Sigmoid colon (tissue), 7 donors: ENCODE measurements around the gene ZNF532. TPM values are rescaled to one million over a fixed set of nuclear protein-coding genes. Genes with fewer than 3 reads are reported as not detected.

Experiments used
- DNase-seq: peaks from one replicate; pipeline ENCODE4 v3.0.0-alpha.2; 2019
- H3K27ac ChIP-seq, 4 donors: fragments of 200-600 bp; sonication (generic); one replicate each; pipeline ENCODE4 v1.5.1; 2016 to 2019; ENCODE audit warnings: mild to moderate bottlenecking in 1 of 4
- H3K27me3 ChIP-seq, 3 donors: fragments of 200-600 bp; sonication (generic); one replicate each; pipeline ENCODE4 v1.5.1; 2019; ENCODE audit warnings: mild to moderate bottlenecking in 1 of 3
- H3K36me3 ChIP-seq, 4 donors: fragments of 200-600 bp; sonication (generic); one replicate each; pipeline ENCODE4 v1.5.1; 2016 to 2019
- H3K4me1 ChIP-seq, 4 donors: fragments of 200-600 bp; sonication (generic); one replicate each; pipeline ENCODE4 v1.5.1; 2017 to 2019
- H3K4me3 ChIP-seq, 4 donors: fragments of 200-600 bp; sonication (generic); one replicate each; pipeline ENCODE4 v1.5.1; 2017 to 2019; ENCODE audit warnings: mild to moderate bottlenecking in 2 of 4, moderate library complexity in 1 of 4
- H3K9me3 ChIP-seq, 4 donors: fragments of 200-600 bp in 3 of 4; sonication (generic) in 3 of 4; one replicate each; pipeline versions ENCODE4 v1.5.1 to v1.6.1; 2013 to 2019
- EP300 ChIP-seq, 4 donors: sonication (generic); formaldehyde crosslinking; IDR thresholded peaks; one replicate each; pipeline ENCODE4 v1.6.1; 2017; ENCODE audit warnings: antibody characterized with exemption in 4 of 4
- POLR2A ChIP-seq, 2 donors: fragments of 450-650 bp; IDR thresholded peaks; one replicate each; pipeline ENCODE4 v1.6.1; 2016; ENCODE audit warnings: antibody characterized with exemption in 2 of 2, mild to moderate bottlenecking in 2 of 2, moderate library complexity in 2 of 2
- POLR2AphosphoS5 ChIP-seq, 4 donors: sonication (generic); formaldehyde crosslinking; IDR thresholded peaks; one replicate each; pipeline ENCODE4 v1.6.1; 2017; ENCODE audit warnings: antibody characterized with exemption in 4 of 4
- WGBS, 2 donors: extraction: QIAGEN DNeasy Blood & Tissue Kit; methylation state at CpG; one replicate each; pipeline ENCODE4 v1.1.7; 2013; 5-methylcytosine and 5-hydroxymethylcytosine counted together
- intact Hi-C: fragments of 100-400 bp; cut with DNase I; formaldehyde crosslinking; loops from one replicate; pipeline ENCODE4 v1.15.1; 2023
- polyA plus RNA-seq, 3 donors: library from polyadenylated mRNA; stranded (reverse); fragments of 200-250 nt; gene quantifications; one replicate each; pipeline ENCODE4 v1.2.3, GENCODE V29; 2013
- total RNA-seq, 4 donors: library from RNA; depleted of rRNA; stranded (reverse); fragments of >200 nt; gene quantifications; one replicate each; pipeline ENCODE4 v1.1.0, GENCODE V29; 2016
- TF ChIP-seq, protein P1 (sequence below), 4 experiments: fragments of 450-650 bp in 3 of 4; fragments of 200-600 bp in 1 of 4; IDR thresholded peaks; one replicate each; pipeline ENCODE4 v1.5.1; 2016 to 2019; ENCODE audit warnings: antibody characterized with exemption in 4 of 4, mild to moderate bottlenecking in 3 of 4, moderate library complexity in 2 of 4
- donor health status: healthy with polysubstance abuse.
- donor health status: Bipolar disorder and iron deficiency.
- donor health status: healthy.

ZNF532 gene
- total and polyA plus RNA-seq, 7 donors: 1.4 to 104 (median 71.0) TPM

DNA sequence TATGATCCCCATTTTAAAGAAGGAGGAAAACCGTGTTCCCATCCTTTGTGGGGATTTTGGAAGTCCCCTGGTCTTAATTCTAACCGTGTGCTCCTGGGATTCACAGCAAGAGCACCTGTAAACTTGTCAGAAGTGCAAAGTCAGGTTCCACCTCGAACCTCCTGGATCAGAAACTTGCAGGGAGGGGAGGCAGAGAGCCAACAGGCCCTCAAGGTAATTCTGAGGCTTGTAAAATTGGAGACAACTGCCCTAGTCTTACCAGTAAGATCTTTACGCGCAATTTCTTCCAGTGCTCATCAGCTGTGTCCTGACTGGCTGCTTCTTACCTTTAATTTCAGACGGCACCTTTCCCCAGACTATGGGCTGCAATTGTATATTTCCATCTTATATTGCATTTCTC is 161.7 kb downstream of the ZNF532 start:
- H3K4me1 ChIP-seq: no peaks in the 10 kb centered on the region

DNA sequence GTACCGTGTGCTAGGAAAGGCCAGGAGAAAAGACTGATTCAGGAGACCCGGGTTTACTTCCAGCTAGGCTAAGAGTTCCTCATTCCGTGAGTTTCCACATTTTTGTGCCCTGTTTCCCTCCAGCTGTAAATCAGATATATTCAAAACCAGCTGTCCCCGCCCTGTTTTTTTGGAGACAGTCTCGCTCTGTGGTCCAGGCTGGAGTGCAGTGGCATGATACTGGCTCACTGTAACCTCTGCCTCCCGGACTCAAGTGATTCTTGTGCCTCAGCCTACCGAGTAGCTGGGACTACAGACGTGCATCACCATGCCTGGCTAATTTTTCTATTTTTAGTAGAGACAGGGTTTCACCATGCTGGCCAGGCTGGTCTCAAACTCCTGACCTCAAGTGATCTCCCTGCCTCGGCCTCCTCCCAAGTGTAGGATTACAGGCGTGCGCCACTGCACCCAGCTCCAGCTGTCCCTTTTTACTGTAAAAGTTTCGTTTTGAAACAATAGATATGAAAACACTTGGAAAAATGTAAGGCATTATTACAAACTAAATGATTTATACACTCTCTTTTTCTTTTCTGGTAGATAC is 162.2 kb downstream of the ZNF532 start:
- no peaks in the 10 kb centered on the region for H3K9me3 ChIP-seq
- no peaks in the 10 kb centered on the region for H3K36me3 ChIP-seq
- intact Hi-C loops: no loop called here
- 75 to 81% methylated on average over 12 of the region's 12 CpGs for WGBS, 2 donors
- H3K4me3 ChIP-seq: no peak overlapping the region
- no peak overlapping the region for H3K27ac ChIP-seq
- TF ChIP-seq, protein P1, sequence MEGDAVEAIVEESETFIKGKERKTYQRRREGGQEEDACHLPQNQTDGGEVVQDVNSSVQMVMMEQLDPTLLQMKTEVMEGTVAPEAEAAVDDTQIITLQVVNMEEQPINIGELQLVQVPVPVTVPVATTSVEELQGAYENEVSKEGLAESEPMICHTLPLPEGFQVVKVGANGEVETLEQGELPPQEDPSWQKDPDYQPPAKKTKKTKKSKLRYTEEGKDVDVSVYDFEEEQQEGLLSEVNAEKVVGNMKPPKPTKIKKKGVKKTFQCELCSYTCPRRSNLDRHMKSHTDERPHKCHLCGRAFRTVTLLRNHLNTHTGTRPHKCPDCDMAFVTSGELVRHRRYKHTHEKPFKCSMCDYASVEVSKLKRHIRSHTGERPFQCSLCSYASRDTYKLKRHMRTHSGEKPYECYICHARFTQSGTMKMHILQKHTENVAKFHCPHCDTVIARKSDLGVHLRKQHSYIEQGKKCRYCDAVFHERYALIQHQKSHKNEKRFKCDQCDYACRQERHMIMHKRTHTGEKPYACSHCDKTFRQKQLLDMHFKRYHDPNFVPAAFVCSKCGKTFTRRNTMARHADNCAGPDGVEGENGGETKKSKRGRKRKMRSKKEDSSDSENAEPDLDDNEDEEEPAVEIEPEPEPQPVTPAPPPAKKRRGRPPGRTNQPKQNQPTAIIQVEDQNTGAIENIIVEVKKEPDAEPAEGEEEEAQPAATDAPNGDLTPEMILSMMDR (IDR thresholded peaks at IDR 0.05): no peak
- no peak for DNase-seq
- no peaks in the 10 kb centered on the region for H3K4me1 ChIP-seq
- H3K27me3 ChIP-seq: no peaks in the 10 kb centered on the region

More for the DNA sequence above, 161.7 kb downstream of the ZNF532 start:
- TF ChIP-seq, protein P1 (IDR thresholded peaks at IDR 0.05): no peak
- TF ChIP-seq POLR2AphosphoS5 (IDR thresholded peaks at IDR 0.05) (no peak), POLR2A (IDR thresholded peaks at IDR 0.05) (no peak), EP300 (IDR thresholded peaks at IDR 0.05) (no peak)
- intact Hi-C loops: no loop called here
- Histone ChIP-seq H3K27ac (no peak overlapping the region), H3K4me3 (no peak overlapping the region), H3K27me3 (no peaks in the 10 kb centered on the region), H3K9me3 (no peaks in the 10 kb centered on the region), H3K36me3 (no peaks in the 10 kb centered on the region)
- WGBS, 2 donors: 75 to 85% methylated on average over 6 of the region's 6 CpGs
- no peak for DNase-seq

DNA sequence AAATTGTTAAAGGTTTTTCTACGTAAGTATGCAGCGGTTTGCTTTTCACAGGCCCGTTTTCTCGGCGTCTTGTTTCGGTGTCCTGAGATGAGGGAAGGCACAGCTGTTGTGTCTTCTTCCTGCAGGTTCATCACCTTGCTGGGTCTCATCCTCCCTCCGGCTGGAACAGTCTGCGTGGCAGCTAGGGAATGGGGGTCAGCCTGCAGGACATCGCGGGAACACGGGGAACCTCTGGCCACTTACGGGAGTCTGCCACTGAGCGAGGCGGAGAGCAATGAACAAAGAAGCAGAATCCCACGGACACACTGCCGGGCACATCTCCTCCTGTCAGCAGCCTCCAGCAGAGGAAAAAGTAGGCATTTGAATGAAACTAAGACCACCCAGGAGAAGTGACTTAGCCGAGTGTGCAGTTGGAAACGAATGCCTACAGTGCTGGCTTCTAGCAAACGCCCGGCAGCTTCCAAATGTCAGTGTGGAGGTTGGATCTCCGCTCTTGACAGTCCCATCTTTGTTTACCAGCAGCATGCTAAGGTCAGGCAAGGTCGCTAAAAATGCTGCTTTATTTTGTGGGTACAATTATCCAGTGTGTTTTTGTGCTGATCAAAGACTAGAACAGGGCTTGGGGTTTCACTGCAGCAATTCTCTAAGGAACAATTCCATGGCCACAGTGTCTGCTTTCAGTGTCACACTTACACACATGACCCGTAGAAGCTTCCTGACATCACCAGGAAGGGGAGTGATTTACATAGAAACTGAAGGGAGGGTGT is 165.2 kb downstream of the ZNF532 start:
- TF ChIP-seq POLR2A (IDR thresholded peaks at IDR 0.05) (no peak), EP300 (IDR thresholded peaks at IDR 0.05) (no peak), POLR2AphosphoS5 (IDR thresholded peaks at IDR 0.05) (no peak)
- TF ChIP-seq, protein P1 (IDR thresholded peaks at IDR 0.05): no peak
- 85 to 86% methylated on average over 23 of the region's 23 CpGs for WGBS, 2 donors
- no peak for DNase-seq
- no peak overlapping the region for H3K27ac ChIP-seq
- no peak overlapping the region for H3K4me3 ChIP-seq
- H3K4me1 ChIP-seq: no peaks in the 10 kb centered on the region
- no peaks in the 10 kb centered on the region for H3K36me3 ChIP-seq
- no peaks in the 10 kb centered on the region for H3K9me3 ChIP-seq
- H3K27me3 ChIP-seq: no peaks in the 10 kb centered on the region
- intact Hi-C loops: no loop called here

DNA sequence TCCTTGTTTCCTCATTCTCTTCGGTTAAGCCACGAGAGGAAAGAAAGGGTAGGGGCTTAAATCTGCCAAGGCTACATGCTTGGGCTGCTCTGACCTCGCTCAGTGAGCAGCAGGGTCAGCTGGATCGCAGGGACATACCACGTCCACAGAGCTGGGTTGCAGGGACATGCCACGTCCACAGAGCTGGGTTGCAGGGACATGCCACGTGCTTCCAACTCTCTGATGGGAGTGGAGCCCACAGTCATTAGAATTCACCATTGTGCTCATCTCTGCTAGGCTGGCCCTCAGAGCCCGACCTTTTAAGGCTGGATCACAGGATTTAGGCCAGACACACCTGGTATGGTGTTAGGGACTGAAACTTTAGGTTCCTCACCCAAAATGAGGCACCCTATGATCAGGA is 167.6 kb downstream of the ZNF532 start:
- Histone ChIP-seq H3K27me3 (no peaks in the 10 kb centered on the region), H3K4me3 (no peak overlapping the region), H3K36me3 (no peaks in the 10 kb centered on the region), H3K27ac (no peak overlapping the region), H3K4me1 (no peaks in the 10 kb centered on the region), H3K9me3 (no peaks in the 10 kb centered on the region)
- no peak for DNase-seq
- WGBS, 2 donors: 83 to 93% methylated on average over 8 of the region's 8 CpGs
- TF ChIP-seq, protein P1 (IDR thresholded peaks at IDR 0.05): no peak
- TF ChIP-seq POLR2A (IDR thresholded peaks at IDR 0.05) (no peak), POLR2AphosphoS5 (IDR thresholded peaks at IDR 0.05) (no peak), EP300 (IDR thresholded peaks at IDR 0.05) (no peak)
- intact Hi-C loops: no loop called here
